Adrenal gland (tissue), 12 donors: ENCODE data around the gene BRINP2. TPM values are rescaled to one million over a fixed set of nuclear protein-coding genes. Genes with fewer than 3 reads are reported as not detected.

Experiments used
- DNase-seq, 7 donors: peaks; one replicate each; pipeline ENCODE4 v3.0.0-alpha.2; 2019 to 2020
- H3K27ac ChIP-seq, 5 donors: fragments of 200-600 bp; sonication (generic) in 4 of 5; 1 replicate in 3 of 5; 2 replicates in 2 of 5; pipeline versions ENCODE4 v1.5.1 to v1.8.0; 2016 to 2020; ENCODE audit warnings: mild to moderate bottlenecking in 1 of 5
- H3K27me3 ChIP-seq: fragments of 200-600 bp; 2 replicates; pipeline ENCODE4 v1.8.0; 2021
- H3K36me3 ChIP-seq, 2 donors: fragments of 200-600 bp; replicated peaks in 1 of 2; 1 replicate in 1 of 2; 2 replicates in 1 of 2; pipeline versions ENCODE4 v1.5.1 to v1.8.0; 2018 to 2022
- H3K4me1 ChIP-seq, 2 donors: fragments of 200-600 bp; replicated peaks in 1 of 2; 1 replicate in 1 of 2; 2 replicates in 1 of 2; pipeline versions ENCODE4 v1.5.1 to v1.8.0; 2018 to 2021
- H3K4me3 ChIP-seq, 4 donors: fragments of 200-600 bp; sonication (generic) in 3 of 4; one replicate each; pipeline ENCODE4 v1.5.1; 2016 to 2018
- H3K9me3 ChIP-seq, 3 donors: fragments of 200-600 bp; sonication (generic) in 1 of 3; replicated peaks in 1 of 3; 1 replicate in 2 of 3; 2 replicates in 1 of 3; pipeline versions ENCODE4 v1.5.1 to v1.8.0; 2016 to 2021
- POLR2A ChIP-seq, 2 donors: fragments of 450-650 bp; IDR thresholded peaks; one replicate each; pipeline ENCODE4 v1.6.1; 2017; ENCODE audit warnings: antibody characterized with exemption in 2 of 2, mild to moderate bottlenecking in 2 of 2, moderate library complexity in 1 of 2
- WGBS, 4 donors: extraction: QIAGEN DNeasy Blood & Tissue Kit in 2 of 4; methylation state at CpG; one replicate each; pipeline versions ENCODE4 v1.1.5 to v1.1.7; 2013 to 2017; 5-methylcytosine and 5-hydroxymethylcytosine counted together
- intact Hi-C, 2 donors: fragments of 100-400 bp; cut with DNase I; formaldehyde crosslinking; loops; one replicate each; pipeline versions ENCODE4 v1.14.1 to v1.15.0; 2022 to 2023
- polyA plus RNA-seq, 3 donors: library from polyadenylated mRNA; stranded (reverse); fragments of 200-250 nt in 2 of 3; fragments of 350-450 nt in 1 of 3; fragmentation: Illumina TruSeq in 1 of 3; extraction: RNeasy Lipid Tissue Mini Kit (QIAGEN cat#74804) in 1 of 3; gene quantifications; one replicate each; pipeline ENCODE4 v1.2.3, GENCODE V29; 2013 to 2014
- total RNA-seq, 9 donors: library from RNA; depleted of rRNA in 4 of 9; stranded (reverse); fragments of >200 nt in 4 of 9; fragments of 120-200 nt in 1 of 9; fragmentation: NEBNext Ultra II Directional in 1 of 9; extraction: Animal tissue kit (Norgen Biotek cat#: 25700) in 1 of 9; gene quantifications; one replicate each; pipeline versions ENCODE4 v1.1.0 to v1.2.4, GENCODE V29; 2013 to 2023
- TF ChIP-seq, protein P1 (sequence below), 6 experiments: fragments of 450-650 bp in 4 of 6; fragments of 200-600 bp in 2 of 6; sonication (generic) in 1 of 6; IDR thresholded peaks; 1 replicate in 5 of 6; 2 replicates in 1 of 6; pipeline versions ENCODE4 v1.5.1 to v1.8.0; 2016 to 2021; ENCODE audit warnings: antibody characterized with exemption in 6 of 6, mild to moderate bottlenecking in 2 of 6, moderate library complexity in 1 of 6
- donor health status: healthy with polysubstance abuse.
- donor health status: Bipolar disorder and iron deficiency.
- donor health status: DM: yes; HTN: yes; CAD: no.
- donor health status: DM: no; HTN: no; CAD: no.
- donor health status: DM: no; HTN: no; CAD: no.
- donor health status: DM: yes; HTN: yes; CAD: no.

Gene BRINP2
- total and polyA plus RNA-seq, 12 donors: 5.6 to 28.2 (median 16.5) TPM

DNA sequence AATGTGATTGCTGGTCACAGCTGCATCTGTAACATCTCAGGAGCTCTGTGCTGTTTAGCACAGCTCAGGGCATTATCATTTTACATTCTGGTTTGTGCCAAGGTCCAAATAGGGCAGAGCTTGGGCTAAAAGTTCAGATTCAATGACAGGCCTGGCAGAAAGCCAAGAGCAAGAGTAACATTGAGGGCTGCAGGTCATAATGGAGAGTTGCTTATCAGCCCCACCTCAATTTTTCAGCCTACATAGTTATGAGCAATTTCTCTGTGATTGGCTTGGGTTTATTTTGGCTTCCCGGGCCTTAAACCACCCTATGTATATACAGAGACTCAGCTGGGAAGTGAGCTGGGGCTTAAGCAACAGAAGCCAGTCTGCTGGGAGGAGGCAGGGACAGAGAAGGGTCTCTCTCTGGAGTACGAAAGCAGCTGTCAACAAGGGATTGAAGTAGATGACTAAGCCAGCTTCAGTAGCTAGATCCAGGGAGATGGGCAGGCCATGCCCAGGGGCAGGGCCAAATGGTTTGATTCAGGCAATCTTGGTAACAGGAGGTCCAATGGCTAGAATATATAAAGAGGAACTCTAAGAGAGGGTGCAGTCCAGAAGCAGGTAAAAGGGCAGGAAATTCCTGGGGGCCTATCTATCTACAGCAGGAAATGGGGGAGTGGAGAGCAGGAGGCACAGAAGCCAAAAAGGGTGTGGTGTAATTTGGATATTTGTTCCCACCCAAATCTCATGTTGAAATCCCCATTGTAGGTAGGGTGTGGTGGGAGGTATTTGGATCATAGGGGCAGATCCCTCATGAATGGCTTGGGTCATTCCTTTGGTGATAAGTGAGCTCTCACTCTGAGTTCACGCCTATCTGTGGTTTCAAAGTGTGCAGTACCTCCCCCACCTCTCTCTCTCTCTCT is 49.0 kb downstream of the BRINP2 start:
- intact Hi-C loops: no loop called here
- 72 to 76% (median 73%) methylated on average over 3 of the region's 3 CpGs for WGBS, 4 donors
- Histone ChIP-seq H3K4me3 (no peak overlapping the region), H3K27ac (no peak overlapping the region), H3K9me3 (peaks cover 0 to 23% (median 7%) of the 10 kb centered on the region in 3 donors), H3K4me1 (peaks cover 0 to 7% of the 10 kb centered on the region in 2 donors), H3K36me3 (no peaks in the 10 kb centered on the region), H3K27me3 (no peaks in the 10 kb centered on the region)
- TF ChIP-seq POLR2A (IDR thresholded peaks at IDR 0.05): no peak
- TF ChIP-seq, protein P1, sequence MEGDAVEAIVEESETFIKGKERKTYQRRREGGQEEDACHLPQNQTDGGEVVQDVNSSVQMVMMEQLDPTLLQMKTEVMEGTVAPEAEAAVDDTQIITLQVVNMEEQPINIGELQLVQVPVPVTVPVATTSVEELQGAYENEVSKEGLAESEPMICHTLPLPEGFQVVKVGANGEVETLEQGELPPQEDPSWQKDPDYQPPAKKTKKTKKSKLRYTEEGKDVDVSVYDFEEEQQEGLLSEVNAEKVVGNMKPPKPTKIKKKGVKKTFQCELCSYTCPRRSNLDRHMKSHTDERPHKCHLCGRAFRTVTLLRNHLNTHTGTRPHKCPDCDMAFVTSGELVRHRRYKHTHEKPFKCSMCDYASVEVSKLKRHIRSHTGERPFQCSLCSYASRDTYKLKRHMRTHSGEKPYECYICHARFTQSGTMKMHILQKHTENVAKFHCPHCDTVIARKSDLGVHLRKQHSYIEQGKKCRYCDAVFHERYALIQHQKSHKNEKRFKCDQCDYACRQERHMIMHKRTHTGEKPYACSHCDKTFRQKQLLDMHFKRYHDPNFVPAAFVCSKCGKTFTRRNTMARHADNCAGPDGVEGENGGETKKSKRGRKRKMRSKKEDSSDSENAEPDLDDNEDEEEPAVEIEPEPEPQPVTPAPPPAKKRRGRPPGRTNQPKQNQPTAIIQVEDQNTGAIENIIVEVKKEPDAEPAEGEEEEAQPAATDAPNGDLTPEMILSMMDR (IDR thresholded peaks at IDR 0.05): no peak
- peak in 4 of 7 donors; percentile 35 to 50 (median 39) for DNase-seq

DNA sequence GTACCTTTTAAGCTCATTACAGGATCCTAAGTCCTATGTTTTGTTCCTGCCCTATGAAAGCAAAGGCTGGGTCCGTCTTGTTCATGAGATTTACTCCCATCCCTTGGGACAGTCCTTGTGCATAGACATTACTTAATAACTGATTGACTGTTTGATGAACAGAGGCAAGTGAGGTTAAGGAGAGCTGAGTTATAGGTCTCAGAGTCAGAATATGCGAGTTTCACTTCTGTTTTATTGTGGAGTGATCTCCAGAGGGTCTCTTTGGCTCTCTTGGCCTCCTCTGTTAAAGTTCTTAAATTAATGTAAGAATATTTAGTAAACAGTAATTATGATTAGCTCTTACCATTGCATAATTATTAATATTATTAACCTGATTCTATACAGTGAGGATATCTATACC is 52.6 kb downstream of the BRINP2 start:
- peaks cover 0 to 7% of the 10 kb centered on the region in 2 donors for H3K4me1 ChIP-seq
- H3K9me3 ChIP-seq: no peaks in the 10 kb centered on the region
- 81 to 85% (median 83%) methylated on average over 2 of the region's 2 CpGs for WGBS, 4 donors
- no peak for TF ChIP-seq POLR2A (IDR thresholded peaks at IDR 0.05)
- TF ChIP-seq, protein P1 (IDR thresholded peaks at IDR 0.05): no peak
- no peak overlapping the region for H3K27ac ChIP-seq
- intact Hi-C loops: no loop called here
- H3K27me3 ChIP-seq: no peaks in the 10 kb centered on the region
- no peaks in the 10 kb centered on the region for H3K36me3 ChIP-seq
- DNase-seq: no peak
- no peak overlapping the region for H3K4me3 ChIP-seq

DNA sequence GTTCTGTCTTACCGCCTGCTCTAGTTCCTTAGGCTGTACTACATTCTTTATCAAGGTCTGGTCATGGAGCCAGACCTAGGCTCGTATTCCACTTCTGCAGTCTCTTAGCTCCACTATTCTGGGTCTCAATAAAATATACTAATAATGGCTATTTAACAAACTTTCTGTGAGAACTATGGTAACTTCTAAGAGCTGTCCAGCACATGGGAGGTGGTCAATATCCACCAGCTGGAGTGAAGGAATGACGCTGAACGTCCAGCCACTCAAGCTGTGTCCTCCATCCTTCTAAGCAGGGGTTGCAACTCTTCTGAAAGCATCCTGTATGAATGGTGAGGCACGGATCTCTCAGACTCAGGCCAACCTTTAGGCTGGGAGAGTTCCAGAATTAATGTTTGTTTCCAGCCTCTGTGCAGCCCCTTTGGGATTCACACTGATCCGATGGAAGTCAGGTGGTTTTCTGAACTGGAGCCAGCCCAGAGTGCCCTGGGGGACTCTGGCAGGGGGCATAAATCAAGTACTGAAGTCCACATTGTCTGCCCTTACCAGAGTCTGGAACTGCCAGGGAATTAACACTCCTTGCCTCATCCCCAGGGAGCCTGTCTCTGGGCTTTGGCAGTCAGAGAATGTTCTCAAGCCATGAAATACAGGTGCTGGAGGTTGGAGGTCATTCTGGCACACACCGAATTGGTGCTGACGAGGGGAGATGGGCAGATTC is 57.4 kb downstream of the BRINP2 start:
- WGBS, 4 donors: 59 to 73% (median 65%) methylated on average over 8 of the region's 8 CpGs
- H3K4me3 ChIP-seq: no peak overlapping the region
- no peak overlapping the region for H3K27ac ChIP-seq
- H3K27me3 ChIP-seq: no peaks in the 10 kb centered on the region
- H3K36me3 ChIP-seq: no peaks in the 10 kb centered on the region
- H3K4me1 ChIP-seq: no peaks in the 10 kb centered on the region
- DNase-seq: no peak
- intact Hi-C loops: no loop called here
- no peaks in the 10 kb centered on the region for H3K9me3 ChIP-seq
- TF ChIP-seq POLR2A (IDR thresholded peaks at IDR 0.05): no peak
- TF ChIP-seq, protein P1 (IDR thresholded peaks at IDR 0.05): no peak

DNA sequence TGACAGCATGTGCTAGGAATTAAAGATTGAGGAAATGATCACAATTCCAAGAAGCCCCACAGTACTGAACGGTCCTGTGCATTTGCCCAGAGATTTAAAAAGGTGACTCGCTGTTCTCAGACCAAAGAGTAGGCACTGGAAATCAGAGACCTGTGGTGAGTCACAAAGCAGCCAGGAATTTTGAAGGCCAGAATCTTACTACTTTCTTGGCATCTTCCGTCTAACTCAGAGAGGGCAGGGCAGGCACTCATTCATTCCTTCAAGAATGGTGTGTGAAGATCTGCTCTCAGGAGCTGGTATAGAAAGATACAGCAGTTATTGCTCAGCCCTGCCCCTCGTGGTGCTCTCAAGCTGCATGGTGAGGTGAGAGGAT is 57.9 kb downstream of the BRINP2 start:
- Histone ChIP-seq H3K4me3 (no peak overlapping the region), H3K27ac (no peak overlapping the region), H3K36me3 (no peaks in the 10 kb centered on the region), H3K27me3 (no peaks in the 10 kb centered on the region), H3K9me3 (no peaks in the 10 kb centered on the region), H3K4me1 (no peaks in the 10 kb centered on the region)
- no peak for TF ChIP-seq POLR2A (IDR thresholded peaks at IDR 0.05)
- TF ChIP-seq, protein P1 (IDR thresholded peaks at IDR 0.05): no peak
- peak in 4 of 7 donors; percentile 26 to 40 (median 30) for DNase-seq
- WGBS, 4 donors: 39 to 49% (median 43%) methylated on average over 4 of the region's 4 CpGs
- intact Hi-C loops: no loop called here
